ENCODE results near the gene KRTAP10-12. TPM values are rescaled to one million over a fixed set of nuclear protein-coding genes. Genes with fewer than 3 reads are reported as not detected.
"Not testable (repeated sequence)": the region's sequence is repeated elsewhere in the genome, so short reads cannot be mapped to it uniquely, and the experiment has no call there.

Gene KRTAP10-12
- polyA plus RNA-seq, 1 donor: not detected

DNA sequence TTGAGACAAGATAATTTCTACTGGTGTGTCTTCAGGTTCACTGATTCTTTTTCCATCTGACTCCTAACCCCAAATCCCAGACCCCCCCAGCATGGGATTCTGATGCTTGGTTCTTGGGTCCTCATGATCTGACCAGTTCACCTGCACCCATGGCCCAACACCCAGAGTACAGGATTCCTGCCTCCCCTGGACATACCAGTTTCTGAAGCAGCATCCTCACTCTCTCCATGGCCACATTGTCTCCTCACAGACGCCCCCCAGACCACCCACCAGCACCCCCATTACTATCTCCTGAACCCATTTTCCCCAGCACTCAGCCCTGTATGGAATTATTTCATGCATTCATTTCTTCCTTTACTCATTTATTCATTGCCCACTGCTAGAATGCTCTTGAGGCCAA, 40.1 kb upstream of the KRTAP10-12 start:
- Histone ChIP-seq H3K4me1 (ENCODE audit: control insufficient read depth, insufficient read depth, low read length) (no peaks in the 10 kb centered on the region), H3K36me3 (ENCODE audit: control insufficient read depth, insufficient read depth, low read length) (no peaks in the 10 kb centered on the region), H3K4me3 (ENCODE audit: low read length) (no peak overlapping the region), H3K27me3 (ENCODE audit: control insufficient read depth, insufficient read depth, low read length) (peaks cover 2% of the 10 kb centered on the region), H3K9me3 (ENCODE audit: control insufficient read depth, low read depth, low read length) (peaks cover 3% of the 10 kb centered on the region), H3K27ac (ENCODE audit: low read length) (no peak overlapping the region)
- no peak for DNase-seq
- no CpG with 5 or more reads among the region's 1 CpG for WGBS (ENCODE audit: insufficient coverage, low lambda C conversion rate)

DNA sequence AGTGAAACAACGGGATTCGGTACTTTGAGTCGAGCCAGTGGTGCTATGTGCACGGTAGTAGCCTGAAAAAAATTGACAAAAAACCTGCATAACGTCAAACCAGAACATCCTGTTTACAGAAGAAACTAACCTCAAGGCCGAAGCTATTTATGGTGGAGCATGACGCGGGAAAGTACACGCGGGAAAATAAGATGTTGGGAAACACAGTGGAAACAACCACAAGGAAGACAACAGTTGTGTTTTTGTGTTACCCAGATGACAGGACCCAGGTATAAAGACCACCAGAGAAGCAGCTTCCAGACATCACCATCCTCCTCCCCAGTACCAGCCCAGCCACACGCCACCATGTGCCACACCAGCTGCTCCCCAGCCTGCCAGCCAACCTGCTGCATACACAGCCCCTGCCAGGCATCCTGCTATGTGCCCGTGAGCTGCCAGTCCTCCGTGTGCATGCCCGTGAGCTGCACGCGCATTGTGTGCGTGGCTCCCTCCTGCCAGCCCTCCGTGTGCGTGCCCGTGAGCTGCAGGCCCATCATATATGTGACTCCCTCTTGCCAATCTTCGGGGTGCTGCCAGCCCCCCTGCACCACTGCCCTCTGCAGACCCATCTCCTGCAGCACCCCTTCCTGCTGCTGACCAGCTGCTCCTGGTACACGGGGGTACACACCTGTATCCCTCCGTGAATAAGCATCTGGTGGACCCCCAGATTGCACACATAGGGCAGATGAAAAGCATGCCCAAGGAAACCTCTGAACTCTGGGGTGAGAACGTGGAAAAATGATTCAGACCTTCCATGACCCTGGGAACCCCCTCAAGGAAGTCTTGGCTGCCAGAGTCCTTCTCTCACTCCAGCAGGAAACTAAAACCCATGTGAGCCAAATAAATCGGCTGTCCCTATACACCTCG, 39.1 kb upstream of the KRTAP10-12 start, which contains the start of gene KRTAP12-3:
Gene KRTAP12-3 (plus strand): TSS at position 298 of the 906 bp plus-strand sequence. CDS start 48 bp downstream, at position 346.
- Histone ChIP-seq H3K36me3 (ENCODE audit: control insufficient read depth, insufficient read depth, low read length) (no peaks in the 10 kb centered on the region), H3K27ac (ENCODE audit: low read length) (no peak within 1 kb of the TSS), H3K4me3 (ENCODE audit: low read length) (no peak within 1 kb of the TSS), H3K9me3 (ENCODE audit: control insufficient read depth, low read depth, low read length) (peaks cover 3% of the 10 kb centered on the region), H3K4me1 (ENCODE audit: control insufficient read depth, insufficient read depth, low read length) (no peaks in the 10 kb centered on the region), H3K27me3 (ENCODE audit: control insufficient read depth, insufficient read depth, low read length) (peaks cover 2% of the 10 kb centered on the region)
- no peak for DNase-seq
- WGBS (ENCODE audit: insufficient coverage, low lambda C conversion rate): 30% methylated on average over 2 of the region's 26 CpGs

DNA sequence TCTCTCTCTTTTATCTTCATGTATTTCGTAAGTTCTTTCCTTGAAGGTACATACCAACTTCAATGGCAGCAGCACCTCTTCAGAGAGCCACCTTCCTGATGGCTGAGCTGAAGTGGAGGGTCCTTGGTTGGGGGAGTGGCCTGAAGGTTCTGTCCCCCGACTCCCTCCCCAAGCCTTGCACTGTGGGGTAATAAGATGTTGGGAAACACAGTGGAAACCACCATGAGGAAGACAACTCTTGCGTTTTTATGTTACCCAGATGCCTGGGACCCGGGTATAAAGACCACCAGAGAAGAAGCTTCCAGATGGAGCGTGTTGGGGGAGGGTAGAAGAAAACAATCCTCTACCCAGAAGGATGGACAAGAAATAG, 38.4 kb upstream of the KRTAP10-12 start:
- Histone ChIP-seq H3K27ac (ENCODE audit: low read length) (no peak overlapping the region), H3K4me1 (ENCODE audit: control insufficient read depth, insufficient read depth, low read length) (no peaks in the 10 kb centered on the region), H3K36me3 (ENCODE audit: control insufficient read depth, insufficient read depth, low read length) (no peaks in the 10 kb centered on the region), H3K9me3 (ENCODE audit: control insufficient read depth, low read depth, low read length) (peaks cover 3% of the 10 kb centered on the region), H3K4me3 (ENCODE audit: low read length) (no peak overlapping the region), H3K27me3 (ENCODE audit: control insufficient read depth, insufficient read depth, low read length) (peaks cover 2% of the 10 kb centered on the region)
- WGBS (ENCODE audit: insufficient coverage, low lambda C conversion rate): no CpG with 5 or more reads among the region's 5 CpGs
- no peak for DNase-seq

DNA sequence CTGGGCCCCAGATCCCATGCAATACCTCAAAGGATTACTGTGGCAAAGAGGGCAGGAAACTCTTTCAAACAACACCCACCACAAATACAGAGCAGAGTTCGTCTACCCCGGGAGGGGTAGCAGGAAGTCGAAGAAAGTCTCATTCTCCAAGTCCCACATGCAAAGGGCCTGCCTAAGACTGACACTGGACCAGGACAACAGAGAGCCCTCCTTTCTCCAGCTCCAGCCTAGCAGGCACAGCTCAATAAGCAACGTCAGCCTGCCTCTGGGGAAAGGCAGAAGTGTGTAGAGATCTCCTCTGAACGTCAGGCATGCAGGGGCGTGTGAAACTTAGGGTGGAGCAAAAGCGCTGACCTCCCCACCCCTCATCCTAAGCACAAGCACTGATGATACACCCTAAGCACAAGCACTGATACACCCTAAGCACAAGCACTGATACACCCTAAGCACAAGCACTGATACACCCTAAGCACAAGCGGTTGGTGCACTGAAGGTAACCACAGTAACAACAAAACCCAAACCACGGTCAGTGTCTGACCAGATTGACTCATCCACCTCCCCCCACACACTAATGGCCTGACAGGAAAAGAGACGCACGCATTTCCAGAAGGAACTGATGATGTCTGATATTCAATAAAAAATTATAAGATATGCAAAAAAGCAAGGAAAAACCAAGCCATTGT, 37.9 kb upstream of the KRTAP10-12 start:
- peaks cover 2% of the 10 kb centered on the region for H3K27me3 ChIP-seq (ENCODE audit: control insufficient read depth, insufficient read depth, low read length)
- WGBS (ENCODE audit: insufficient coverage, low lambda C conversion rate): no CpG with 5 or more reads among the region's 11 CpGs
- H3K4me3 ChIP-seq (ENCODE audit: low read length): no peak overlapping the region

DNA sequence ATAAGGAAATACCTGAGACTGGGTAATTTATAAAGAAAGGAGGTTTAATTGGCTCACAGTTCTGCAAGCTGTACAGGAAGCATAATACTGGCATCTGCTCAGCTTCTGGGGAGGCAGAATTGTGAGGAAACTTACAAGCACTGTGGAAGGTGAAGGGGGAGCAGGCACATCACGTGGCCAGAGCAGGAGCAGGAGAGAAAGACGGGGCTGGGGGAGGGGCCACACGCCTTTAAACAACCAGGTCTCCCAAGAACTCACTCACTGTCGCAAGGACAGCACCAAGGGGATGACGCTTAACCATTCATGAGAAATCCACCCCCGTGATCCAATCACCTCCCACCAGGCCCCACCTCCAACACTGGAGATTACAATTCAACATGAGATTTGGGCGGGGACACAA, 35.4 kb upstream of the KRTAP10-12 start:
- H3K27ac ChIP-seq (ENCODE audit: low read length); H3K4me3 ChIP-seq (ENCODE audit: low read length); H3K4me1 ChIP-seq (ENCODE audit: control insufficient read depth, insufficient read depth, low read length); DNase-seq; H3K27me3 ChIP-seq (ENCODE audit: control insufficient read depth, insufficient read depth, low read length); H3K9me3 ChIP-seq (ENCODE audit: control insufficient read depth, low read depth, low read length); H3K36me3 ChIP-seq (ENCODE audit: control insufficient read depth, insufficient read depth, low read length): not testable (repeated sequence)
- 59% methylated on average over 3 of the region's 7 CpGs for WGBS (ENCODE audit: insufficient coverage, low lambda C conversion rate)

More for the DNA sequence above, 37.9 kb upstream of the KRTAP10-12 start:
- H3K27ac ChIP-seq (ENCODE audit: low read length): no peak overlapping the region
- peaks cover 3% of the 10 kb centered on the region for H3K9me3 ChIP-seq (ENCODE audit: control insufficient read depth, low read depth, low read length)
- DNase-seq: no peak
- no peaks in the 10 kb centered on the region for H3K4me1 ChIP-seq (ENCODE audit: control insufficient read depth, insufficient read depth, low read length)
- H3K36me3 ChIP-seq (ENCODE audit: control insufficient read depth, insufficient read depth, low read length): no peaks in the 10 kb centered on the region

DNA sequence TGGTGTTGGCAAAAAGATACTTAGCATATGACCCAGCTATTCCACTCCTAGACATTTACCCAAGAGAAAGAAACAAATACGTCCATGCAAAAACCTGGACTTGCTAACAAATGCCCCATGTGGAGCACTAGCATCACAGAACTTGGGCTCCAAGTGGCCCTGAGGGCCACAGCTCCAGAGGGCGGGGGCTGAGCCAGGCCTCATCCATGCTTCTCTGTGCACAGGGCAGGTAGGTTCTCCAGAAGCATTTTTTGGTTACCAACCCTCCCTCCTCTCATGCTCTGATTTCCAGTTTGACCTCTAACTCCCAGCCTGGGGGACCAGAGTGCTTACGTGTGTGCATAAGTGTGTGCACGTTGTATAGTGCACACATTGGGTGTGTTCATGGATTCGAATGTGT, 32.3 kb upstream of the KRTAP10-12 start:
- Histone ChIP-seq H3K4me3 (ENCODE audit: low read length) (no peak overlapping the region), H3K27me3 (ENCODE audit: control insufficient read depth, insufficient read depth, low read length) (peaks cover 2% of the 10 kb centered on the region), H3K4me1 (ENCODE audit: control insufficient read depth, insufficient read depth, low read length) (no peaks in the 10 kb centered on the region), H3K27ac (ENCODE audit: low read length) (no peak overlapping the region), H3K9me3 (ENCODE audit: control insufficient read depth, low read depth, low read length) (no peaks in the 10 kb centered on the region), H3K36me3 (ENCODE audit: control insufficient read depth, insufficient read depth, low read length) (no peaks in the 10 kb centered on the region)
- no CpG with 5 or more reads among the region's 5 CpGs for WGBS (ENCODE audit: insufficient coverage, low lambda C conversion rate)
- DNase-seq: no peak

DNA sequence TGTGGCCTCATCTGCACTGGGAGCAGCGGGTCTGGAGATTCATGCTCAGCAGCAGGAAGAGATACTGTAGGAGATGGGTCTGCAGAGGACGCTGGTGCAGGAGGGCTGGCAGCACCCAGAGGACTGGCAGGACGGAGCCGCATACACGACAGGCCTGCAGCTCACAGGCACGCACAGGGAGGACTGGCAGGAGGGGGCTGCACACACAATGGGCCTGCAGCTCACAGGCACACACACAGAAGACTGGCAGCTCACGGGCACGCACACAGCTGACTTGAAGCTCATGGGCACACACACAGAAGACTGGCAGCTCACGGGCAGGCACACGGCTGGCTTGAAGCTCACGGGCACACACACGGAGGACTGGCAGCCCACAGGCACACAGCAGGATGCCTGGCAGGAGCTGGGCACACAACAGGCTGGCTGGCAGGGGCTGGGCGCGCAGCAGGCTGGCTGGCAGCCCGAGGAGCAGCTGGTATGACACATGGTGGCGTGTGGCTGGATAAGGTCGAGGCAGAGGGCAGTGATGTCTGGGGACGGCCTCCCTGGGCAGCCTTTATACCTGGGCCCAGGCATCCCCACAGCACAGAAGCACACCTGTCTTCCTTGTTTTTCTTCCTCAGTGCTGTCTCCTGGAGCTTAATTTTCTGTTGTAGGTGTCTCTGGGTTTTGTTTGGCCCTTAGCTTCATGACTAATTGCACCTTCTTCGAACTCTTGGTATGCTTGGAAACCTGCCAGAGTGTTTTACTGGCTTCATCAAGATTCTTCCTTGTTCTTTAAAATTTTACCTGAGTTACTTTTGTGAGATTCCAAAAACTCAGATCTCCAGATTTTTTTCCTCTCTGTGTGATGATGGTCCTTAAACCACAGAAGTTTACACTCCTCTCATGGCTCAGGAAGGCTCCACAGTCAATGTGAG, 30.3 kb upstream of the KRTAP10-12 start, which contains the start of gene KRTAP12-2:
Gene KRTAP12-2 (minus strand): TSS at position 527 of the 920 bp plus-strand sequence. CDS start 41 bp downstream, at position 486.
- no peak for DNase-seq
- H3K4me3 ChIP-seq (ENCODE audit: low read length): no peak within 1 kb of the TSS
- H3K9me3 ChIP-seq (ENCODE audit: control insufficient read depth, low read depth, low read length): peaks cover 9% of the 10 kb centered on the region
- no peaks in the 10 kb centered on the region for H3K36me3 ChIP-seq (ENCODE audit: control insufficient read depth, insufficient read depth, low read length)
- H3K27me3 ChIP-seq (ENCODE audit: control insufficient read depth, insufficient read depth, low read length): no peaks in the 10 kb centered on the region
- H3K27ac ChIP-seq (ENCODE audit: low read length): no peak within 1 kb of the TSS
- WGBS (ENCODE audit: insufficient coverage, low lambda C conversion rate): 83% methylated on average over 1 of the region's 19 CpGs
- no peaks in the 10 kb centered on the region for H3K4me1 ChIP-seq (ENCODE audit: control insufficient read depth, insufficient read depth, low read length)

DNA sequence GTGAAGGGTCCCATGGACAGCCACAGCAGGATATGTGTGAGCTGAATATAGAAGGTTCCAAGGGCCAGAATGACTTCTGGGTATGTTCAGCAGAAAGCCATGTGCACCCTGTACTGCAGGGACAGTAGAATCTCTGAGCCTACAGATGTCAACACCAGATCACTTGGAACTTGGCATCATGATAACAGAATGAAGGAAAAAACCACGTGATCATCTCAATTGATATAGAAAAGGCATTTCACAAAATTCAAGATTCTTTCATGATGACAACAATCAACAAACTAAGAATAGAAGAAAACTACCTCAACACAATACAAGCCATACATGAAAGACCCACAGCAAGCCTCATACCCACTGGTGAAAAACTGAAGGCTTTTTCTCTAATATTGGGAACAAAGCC, 29.4 kb upstream of the KRTAP10-12 start:
- H3K9me3 ChIP-seq (ENCODE audit: control insufficient read depth, low read depth, low read length): peaks cover 9% of the 10 kb centered on the region
- no peak for DNase-seq
- no peak overlapping the region for H3K4me3 ChIP-seq (ENCODE audit: low read length)
- H3K4me1 ChIP-seq (ENCODE audit: control insufficient read depth, insufficient read depth, low read length): no peaks in the 10 kb centered on the region
- H3K27me3 ChIP-seq (ENCODE audit: control insufficient read depth, insufficient read depth, low read length): no peaks in the 10 kb centered on the region
- WGBS (ENCODE audit: insufficient coverage, low lambda C conversion rate): no CpG with 5 or more reads among the region's 1 CpG
- H3K36me3 ChIP-seq (ENCODE audit: control insufficient read depth, insufficient read depth, low read length): no peaks in the 10 kb centered on the region
- H3K27ac ChIP-seq (ENCODE audit: low read length): no peak overlapping the region

DNA sequence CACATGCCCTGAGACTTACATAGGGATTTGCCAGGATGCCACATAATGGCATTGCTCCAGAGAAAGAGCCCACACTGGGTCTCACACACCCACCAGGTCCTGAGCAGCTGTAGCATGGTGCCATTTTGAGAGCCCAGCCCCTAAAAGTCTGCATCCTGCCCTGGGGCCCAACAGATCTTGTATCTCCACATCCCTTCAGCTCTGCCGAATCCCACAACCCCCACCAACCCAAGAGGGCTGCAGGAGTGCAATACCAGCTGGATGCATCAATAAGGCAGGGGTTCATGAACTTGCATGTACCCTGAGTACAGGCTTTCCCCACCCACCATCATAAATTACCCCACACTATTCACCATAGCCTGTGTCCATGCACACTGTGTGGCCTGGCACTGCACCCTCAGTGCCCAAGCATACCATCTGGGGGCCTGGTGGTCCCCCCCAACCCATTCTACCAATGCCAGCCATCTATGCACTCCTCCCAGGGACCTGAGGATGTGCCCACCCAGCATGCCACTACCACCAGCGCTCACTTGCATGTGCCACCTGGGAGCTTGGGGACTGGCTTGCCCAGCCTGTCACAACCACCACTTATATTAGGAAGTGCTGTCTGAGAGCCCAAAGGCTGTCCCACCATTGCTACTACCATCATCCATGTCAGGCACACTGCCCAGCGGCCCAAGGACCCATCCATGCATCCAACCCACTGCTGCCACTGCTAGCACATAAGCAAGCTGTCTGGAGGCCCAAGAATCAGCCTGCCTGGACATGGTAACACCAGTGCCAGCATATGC, 26.1 kb upstream of the KRTAP10-12 start:
- Histone ChIP-seq H3K9me3 (ENCODE audit: control insufficient read depth, low read depth, low read length) (peaks cover 9% of the 10 kb centered on the region), H3K36me3 (ENCODE audit: control insufficient read depth, insufficient read depth, low read length) (no peaks in the 10 kb centered on the region), H3K4me1 (ENCODE audit: control insufficient read depth, insufficient read depth, low read length) (no peaks in the 10 kb centered on the region), H3K27me3 (ENCODE audit: control insufficient read depth, insufficient read depth, low read length) (no peaks in the 10 kb centered on the region), H3K27ac (ENCODE audit: low read length) (no peak overlapping the region), H3K4me3 (ENCODE audit: low read length) (no peak overlapping the region)
- no peak for DNase-seq
- no CpG with 5 or more reads among the region's 3 CpGs for WGBS (ENCODE audit: insufficient coverage, low lambda C conversion rate)

All from large intestine (tissue), 3 donors.